Measurements from ENCODE around the gene SLC35D1. TPM values are rescaled to one million over a fixed set of nuclear protein-coding genes. Genes with fewer than 3 reads are reported as not detected.

Gene SLC35D1
- polyA plus RNA-seq, 1 of the 3 experiments (the other 2 are of a cell fraction), result 4.8 TPM

DNA sequence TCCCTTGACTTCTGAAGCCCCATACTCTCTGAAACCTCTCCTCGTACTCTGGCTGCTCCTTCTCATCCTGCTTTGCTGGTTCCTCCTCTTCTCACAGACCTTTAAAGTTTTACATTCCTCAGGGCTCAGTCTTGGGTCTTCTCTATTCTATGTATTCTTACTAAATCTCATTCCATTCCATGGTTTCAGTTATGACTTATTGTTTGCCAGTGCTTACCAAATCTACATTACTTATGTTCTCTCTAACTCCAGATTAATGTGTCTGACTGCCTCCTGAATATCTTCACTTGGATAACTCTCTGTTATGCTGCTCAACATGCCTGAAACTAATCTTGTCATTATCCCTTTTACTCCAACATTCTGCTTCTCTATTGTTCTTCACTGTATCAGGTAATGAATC, 5.4 kb upstream of the SLC35D1 start:
- CTCF ChIA-PET, result no interaction called here
- Histone ChIP-seq H3K9me2 (no peaks in the 10 kb centered on the region), H2AFZ (ENCODE audit: low read depth) (no peak overlapping the region), H3F3A (replicated peaks; ENCODE audit: insufficient read depth) (peaks cover 7% of the 10 kb centered on the region), H4K20me1 (ENCODE audit: insufficient read depth) (no peaks in the 10 kb centered on the region), H3K9ac (no peak overlapping the region), H3K36me3 (replicated peaks in 1 of 2; ENCODE audit: control insufficient read depth in 1 of 2, insufficient read depth in 2 of 2, low read length in 1 of 2) (no peaks in the 10 kb centered on the region), H3K4me1 (ENCODE audit: control insufficient read depth in 1 of 2, insufficient read depth in 2 of 2, low read depth in 1 of 2, low read length in 1 of 2) (0 out of 4 replicates have a peak, but pooled peaks cover 0 to 5% of the 10 kb centered on the region in 2 experiments), H3K4me3 (ENCODE audit: low read depth in 2 of 2, low read length in 1 of 2) (no peak overlapping the region), H3K9me3 (no peaks in the 10 kb centered on the region), H3K27ac (ENCODE audit: low read depth in 2 of 2, low read length in 1 of 2) (no peak overlapping the region), H3K27me3 (ENCODE audit: insufficient read depth) (no peaks in the 10 kb centered on the region), H3K4me2 (no peak overlapping the region), H3K79me2 (ENCODE audit: insufficient read depth) (no peaks in the 10 kb centered on the region)
- TF ChIP-seq RAD21 (IDR thresholded peaks at IDR 0.05; ENCODE audit: low read length) (no peak), EP300 (IDR thresholded peaks at IDR 0.05; ENCODE audit: borderline replicate concordance in 1 of 2, low read depth in 1 of 2, low read length in 1 of 2) (no peak), TAF1 (IDR thresholded peaks at IDR 0.05; ENCODE audit: borderline replicate concordance, low read depth, low read length) (no peak), GATA2 (CRISPR knock-in tag; IDR thresholded peaks at IDR 0.05) (no peak), TEAD4 (IDR thresholded peaks at IDR 0.05; ENCODE audit: borderline replicate concordance, insufficient read depth) (no peak), POLR2AphosphoS5 (IDR thresholded peaks at IDR 0.05; ENCODE audit: low read depth, low read length) (no peak), FOXJ3 (CRISPR knock-in tag; IDR thresholded peaks at IDR 0.05) (no peak), MEF2A (IDR thresholded peaks at IDR 0.05; ENCODE audit: borderline replicate concordance, low read depth) (no peak), SIN3A (IDR thresholded peaks at IDR 0.05; ENCODE audit: borderline replicate concordance, low read depth, low read length) (no peak), NRF1 (IDR thresholded peaks at IDR 0.05; ENCODE audit: low read depth, low read length) (no peak), FOSL2 (IDR thresholded peaks at IDR 0.05; ENCODE audit: borderline replicate concordance, low read depth) (no peak), MXI1 (IDR thresholded peaks at IDR 0.05; ENCODE audit: low read depth, low read length) (no peak), JUND (IDR thresholded peaks at IDR 0.05) (no peak), EZH2phosphoT487 (IDR thresholded peaks at IDR 0.05; ENCODE audit: borderline replicate concordance, low read depth) (no peak), RCOR1 (IDR thresholded peaks at IDR 0.05; ENCODE audit: low read length) (no peak)
- TF ChIP-seq, protein P1, sequence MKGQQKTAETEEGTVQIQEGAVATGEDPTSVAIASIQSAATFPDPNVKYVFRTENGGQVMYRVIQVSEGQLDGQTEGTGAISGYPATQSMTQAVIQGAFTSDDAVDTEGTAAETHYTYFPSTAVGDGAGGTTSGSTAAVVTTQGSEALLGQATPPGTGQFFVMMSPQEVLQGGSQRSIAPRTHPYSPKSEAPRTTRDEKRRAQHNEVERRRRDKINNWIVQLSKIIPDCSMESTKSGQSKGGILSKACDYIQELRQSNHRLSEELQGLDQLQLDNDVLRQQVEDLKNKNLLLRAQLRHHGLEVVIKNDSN (IDR thresholded peaks at IDR 0.05; ENCODE audit: borderline replicate concordance, low read depth), result no peak
- TF ChIP-seq, protein P2, sequence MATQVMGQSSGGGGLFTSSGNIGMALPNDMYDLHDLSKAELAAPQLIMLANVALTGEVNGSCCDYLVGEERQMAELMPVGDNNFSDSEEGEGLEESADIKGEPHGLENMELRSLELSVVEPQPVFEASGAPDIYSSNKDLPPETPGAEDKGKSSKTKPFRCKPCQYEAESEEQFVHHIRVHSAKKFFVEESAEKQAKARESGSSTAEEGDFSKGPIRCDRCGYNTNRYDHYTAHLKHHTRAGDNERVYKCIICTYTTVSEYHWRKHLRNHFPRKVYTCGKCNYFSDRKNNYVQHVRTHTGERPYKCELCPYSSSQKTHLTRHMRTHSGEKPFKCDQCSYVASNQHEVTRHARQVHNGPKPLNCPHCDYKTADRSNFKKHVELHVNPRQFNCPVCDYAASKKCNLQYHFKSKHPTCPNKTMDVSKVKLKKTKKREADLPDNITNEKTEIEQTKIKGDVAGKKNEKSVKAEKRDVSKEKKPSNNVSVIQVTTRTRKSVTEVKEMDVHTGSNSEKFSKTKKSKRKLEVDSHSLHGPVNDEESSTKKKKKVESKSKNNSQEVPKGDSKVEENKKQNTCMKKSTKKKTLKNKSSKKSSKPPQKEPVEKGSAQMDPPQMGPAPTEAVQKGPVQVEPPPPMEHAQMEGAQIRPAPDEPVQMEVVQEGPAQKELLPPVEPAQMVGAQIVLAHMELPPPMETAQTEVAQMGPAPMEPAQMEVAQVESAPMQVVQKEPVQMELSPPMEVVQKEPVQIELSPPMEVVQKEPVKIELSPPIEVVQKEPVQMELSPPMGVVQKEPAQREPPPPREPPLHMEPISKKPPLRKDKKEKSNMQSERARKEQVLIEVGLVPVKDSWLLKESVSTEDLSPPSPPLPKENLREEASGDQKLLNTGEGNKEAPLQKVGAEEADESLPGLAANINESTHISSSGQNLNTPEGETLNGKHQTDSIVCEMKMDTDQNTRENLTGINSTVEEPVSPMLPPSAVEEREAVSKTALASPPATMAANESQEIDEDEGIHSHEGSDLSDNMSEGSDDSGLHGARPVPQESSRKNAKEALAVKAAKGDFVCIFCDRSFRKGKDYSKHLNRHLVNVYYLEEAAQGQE (IDR thresholded peaks at IDR 0.05; ENCODE audit: low read depth, low read length), result no peak
- TF ChIP-seq, protein P3, sequence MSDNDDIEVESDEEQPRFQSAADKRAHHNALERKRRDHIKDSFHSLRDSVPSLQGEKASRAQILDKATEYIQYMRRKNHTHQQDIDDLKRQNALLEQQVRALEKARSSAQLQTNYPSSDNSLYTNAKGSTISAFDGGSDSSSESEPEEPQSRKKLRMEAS (IDR thresholded peaks at IDR 0.05; ENCODE audit: low read depth), result no peak
- TF ChIP-seq, protein P4, sequence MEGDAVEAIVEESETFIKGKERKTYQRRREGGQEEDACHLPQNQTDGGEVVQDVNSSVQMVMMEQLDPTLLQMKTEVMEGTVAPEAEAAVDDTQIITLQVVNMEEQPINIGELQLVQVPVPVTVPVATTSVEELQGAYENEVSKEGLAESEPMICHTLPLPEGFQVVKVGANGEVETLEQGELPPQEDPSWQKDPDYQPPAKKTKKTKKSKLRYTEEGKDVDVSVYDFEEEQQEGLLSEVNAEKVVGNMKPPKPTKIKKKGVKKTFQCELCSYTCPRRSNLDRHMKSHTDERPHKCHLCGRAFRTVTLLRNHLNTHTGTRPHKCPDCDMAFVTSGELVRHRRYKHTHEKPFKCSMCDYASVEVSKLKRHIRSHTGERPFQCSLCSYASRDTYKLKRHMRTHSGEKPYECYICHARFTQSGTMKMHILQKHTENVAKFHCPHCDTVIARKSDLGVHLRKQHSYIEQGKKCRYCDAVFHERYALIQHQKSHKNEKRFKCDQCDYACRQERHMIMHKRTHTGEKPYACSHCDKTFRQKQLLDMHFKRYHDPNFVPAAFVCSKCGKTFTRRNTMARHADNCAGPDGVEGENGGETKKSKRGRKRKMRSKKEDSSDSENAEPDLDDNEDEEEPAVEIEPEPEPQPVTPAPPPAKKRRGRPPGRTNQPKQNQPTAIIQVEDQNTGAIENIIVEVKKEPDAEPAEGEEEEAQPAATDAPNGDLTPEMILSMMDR (IDR thresholded peaks at IDR 0.05), result no peak
- WGBS (ENCODE audit: low lambda C conversion rate), result 85% methylated on average over 1 of the region's 1 CpG
- DNase-seq, result no peak
- POLR2A ChIA-PET, result no interaction called here
